T-helper 2 cell (primary cell): ENCODE data around the gene CARD9.
A peak's percentile ranks its signal among the peaks of the same experiment; 100 is the strongest.
"Not testable (repeated sequence)": the region's sequence is repeated elsewhere in the genome, so short reads cannot be mapped to it uniquely, and the experiment has no call there.

Experiments used
- DNase-seq, 5 experiments: peaks; one replicate each; pipeline versions ENCODE4 v3.0.0 to v3.0.0-alpha.2; 2012 to 2022

The CARD9 gene

DNA sequence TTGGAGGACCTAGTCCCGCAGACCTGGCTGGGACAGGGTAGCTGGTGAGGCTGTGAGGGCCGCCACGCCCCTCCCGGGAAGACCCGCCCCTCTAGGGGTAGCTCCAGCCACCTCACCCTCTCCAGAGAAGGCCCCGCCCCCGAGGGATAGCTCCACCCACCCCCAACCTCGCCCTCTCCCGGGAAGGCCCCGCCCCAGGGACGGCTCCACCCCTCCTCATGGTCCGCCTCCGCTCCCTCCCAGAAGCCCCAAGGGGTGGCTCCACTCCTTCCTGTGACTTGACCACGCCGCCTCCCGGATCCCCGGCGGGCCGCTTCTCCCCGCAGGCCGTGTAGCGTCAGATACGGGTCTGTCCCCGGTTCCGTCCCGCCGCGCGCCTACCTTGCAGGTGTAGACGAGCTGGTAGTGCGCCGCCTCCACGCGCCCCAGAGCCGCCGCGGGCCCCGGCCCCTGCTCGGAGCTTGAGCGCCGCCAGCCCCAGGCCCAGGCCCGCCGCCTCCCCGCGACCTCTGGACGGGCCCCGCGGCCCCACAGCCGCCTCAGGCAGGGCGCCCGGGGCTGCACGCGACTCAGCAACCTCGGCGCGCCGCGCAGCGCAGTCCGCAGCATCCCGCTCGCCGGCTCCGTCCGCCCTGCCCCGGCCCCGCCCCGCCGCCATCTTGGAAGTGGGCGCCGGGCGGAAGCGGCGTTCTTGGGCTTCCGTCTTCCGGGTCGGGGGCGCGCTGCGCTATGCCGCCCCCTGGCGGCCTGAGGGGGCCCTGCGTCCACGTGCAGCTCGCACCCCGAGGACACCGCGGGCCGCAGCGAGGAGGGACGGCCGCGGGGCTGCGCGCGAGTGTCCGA, 10.1 kb downstream of the CARD9 start, which contains the start of gene DNLZ:
Gene DNLZ, minus strand, starts transcription at position 639 of the 843 bp plus-strand sequence. Its CDS starts 30 bp downstream, at position 609.
- peak; percentile 81 to 92 (median 90) for DNase-seq

DNA sequence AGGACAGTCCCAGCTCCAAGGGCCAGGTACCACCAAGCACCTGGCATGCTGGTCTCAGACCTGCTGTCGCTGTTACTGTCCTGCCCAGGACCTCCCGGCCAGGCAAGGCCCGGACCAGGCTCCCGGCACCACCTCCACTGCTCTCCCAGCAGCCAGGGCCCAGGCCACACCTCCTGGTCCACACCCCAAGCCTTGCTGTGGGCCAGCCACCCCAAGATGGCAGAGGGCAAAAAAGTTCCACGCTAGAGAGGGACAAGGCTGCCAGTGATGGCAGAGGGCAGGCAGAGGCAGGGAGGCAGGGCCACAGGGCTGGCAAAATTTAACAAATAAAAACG, 11.1 kb downstream of the CARD9 start:
- DNase-seq: no peak

DNA sequence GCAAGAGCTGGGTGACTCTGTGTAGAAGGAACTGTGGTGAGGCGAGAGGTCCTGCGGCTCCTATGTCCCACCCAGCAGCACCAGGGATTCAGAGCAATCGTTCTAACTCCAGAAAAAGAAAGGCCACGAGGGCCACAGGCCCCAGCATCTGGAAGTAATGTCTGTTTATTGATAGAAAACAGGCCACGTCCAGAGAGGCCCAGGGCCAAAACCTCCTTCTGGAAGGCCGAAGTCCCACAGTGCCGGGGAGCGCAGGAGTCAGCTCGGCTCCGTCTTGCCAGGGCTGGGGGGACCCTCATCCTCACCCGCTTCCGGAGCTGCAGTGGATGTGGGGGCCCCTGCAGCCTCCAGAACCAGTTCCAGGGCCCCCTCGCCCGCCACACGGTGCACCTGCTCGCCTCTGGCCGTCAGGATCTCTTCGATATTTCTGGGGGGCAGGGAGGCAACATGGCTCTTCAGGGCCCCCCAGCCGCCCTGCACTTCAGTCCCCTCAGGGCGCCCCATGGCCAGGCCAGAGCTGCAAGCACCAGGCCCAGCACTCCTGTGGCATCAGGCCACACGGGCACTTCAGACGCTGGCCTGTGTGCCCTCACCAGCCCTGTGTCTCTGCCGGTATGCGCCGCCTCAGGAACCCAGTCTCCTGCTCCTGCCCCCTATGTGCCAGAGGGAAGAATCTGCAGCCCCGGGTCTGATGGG, 11.6 kb downstream of the CARD9 start:
- no peak for DNase-seq

DNA sequence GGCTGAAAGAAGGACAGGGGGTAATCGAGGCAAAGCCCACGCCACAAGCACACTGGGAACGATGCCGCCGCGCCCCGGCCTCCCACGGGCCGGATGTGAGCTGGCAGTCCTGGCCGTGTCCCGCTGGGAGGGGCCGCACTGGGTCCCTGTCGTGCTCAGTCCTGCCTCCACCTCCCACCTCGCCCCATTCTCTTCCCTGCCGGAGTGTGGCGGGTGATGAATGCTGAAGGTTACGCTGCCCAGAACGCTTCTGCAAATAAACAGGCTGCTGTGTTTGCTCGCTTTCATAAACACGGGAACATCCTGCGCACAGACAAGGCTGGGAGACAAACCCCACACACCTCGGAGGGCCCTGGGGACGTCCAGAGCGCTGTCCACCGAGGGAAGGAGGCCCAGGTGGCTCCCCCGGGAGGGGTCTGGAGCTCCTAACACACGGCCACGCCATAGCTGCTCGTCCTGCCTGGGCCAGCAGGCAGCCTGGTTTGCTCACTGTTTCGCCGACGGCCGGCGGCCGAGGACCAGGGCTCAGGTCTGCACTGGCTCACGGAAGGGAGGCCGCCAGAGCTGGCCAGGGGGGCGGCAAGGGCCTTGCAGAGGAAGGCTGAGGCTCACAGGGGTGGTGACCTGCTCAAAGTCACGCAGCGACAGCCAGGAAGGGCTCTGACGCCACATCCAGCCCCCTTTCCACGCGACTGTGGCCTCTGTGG, 12.3 kb downstream of the CARD9 start:
- no peak for DNase-seq

DNA sequence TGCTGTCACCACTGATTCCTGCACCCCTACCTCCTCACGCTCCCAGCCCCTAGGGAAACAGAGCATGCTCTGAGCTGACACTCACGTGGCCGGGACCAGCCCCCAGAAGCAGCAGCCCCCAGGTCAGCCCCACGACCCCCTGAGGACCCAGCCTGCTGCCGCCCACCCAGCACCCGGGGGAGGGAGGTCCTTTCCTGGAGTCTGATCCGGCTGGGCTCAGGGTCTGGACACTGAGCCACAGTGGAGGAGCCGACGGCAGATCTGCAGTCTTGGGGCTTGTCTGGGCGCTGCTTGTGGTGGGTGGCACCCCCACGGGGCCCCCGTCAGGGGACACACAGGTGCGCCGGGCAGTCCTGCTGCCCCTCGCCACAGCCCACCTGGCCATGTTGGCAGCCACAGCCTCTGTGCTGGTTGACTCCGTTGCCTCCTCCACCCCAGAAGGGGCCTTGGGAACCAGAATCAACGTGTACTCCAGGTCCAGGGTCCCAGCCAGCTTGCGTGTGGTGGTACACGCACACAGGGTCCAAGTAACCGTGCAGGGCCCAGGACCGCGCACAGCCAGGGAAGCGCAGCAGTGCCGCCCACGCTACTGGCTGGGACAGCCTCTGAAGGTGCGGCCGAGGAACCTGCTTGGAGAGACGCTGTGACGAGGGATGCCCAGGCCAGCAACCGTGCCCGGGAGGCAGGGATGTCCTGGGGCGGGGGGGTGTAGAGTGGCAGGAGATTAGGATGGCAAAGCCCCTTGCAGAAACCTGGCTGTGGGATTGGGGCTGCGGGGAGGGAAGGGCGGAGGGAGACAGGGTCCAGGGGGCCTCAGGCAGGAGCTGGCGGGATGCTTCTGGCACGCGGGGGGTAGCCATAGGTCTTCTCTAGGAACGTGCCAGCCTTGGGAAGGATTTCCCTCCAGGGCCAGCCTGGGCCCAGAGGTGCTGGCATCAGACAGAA, 13.4 kb downstream of the CARD9 start:
- no peak for DNase-seq

DNA sequence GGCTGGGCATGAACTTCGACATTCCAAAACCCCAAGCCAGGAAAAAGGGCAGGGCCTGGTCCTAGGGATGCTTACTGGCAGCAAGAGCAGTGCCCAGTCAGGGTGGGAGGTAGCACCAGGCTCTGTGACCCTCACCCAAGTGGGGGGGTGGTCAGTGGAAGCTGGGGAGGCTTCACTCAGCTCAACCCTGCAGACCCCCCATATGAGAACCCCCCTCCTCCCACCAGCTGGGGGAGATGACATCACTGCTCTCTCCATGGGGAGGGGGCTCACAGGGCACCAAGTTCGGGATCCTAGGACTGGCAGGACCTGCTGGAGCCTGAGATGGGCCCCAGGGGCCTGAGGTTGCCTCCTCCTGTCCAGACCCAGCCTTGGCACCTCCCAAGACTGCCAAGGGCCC, 14.6 kb downstream of the CARD9 start:
- DNase-seq: no peak

DNA sequence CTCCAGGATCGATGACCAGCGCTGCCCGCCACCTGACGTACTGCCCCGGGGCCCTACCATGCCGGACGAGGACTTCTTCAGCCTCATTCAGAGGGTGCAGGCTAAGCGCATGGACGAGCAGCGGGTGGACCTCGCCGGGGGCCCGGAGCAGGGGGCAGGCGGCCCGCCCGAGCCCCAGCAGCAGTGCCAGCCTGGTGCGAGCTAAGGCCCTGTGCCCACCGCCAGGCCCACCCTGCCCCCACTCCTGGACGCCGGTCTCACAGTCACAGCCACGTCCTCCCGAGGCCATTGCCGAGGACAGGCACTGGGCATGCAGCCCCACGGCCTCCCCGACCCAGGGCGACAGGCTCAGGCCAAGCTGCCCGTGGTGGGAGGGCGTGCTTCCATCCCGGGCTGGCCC, 15.5 kb downstream of the CARD9 start:
- DNase-seq: no peak

DNA sequence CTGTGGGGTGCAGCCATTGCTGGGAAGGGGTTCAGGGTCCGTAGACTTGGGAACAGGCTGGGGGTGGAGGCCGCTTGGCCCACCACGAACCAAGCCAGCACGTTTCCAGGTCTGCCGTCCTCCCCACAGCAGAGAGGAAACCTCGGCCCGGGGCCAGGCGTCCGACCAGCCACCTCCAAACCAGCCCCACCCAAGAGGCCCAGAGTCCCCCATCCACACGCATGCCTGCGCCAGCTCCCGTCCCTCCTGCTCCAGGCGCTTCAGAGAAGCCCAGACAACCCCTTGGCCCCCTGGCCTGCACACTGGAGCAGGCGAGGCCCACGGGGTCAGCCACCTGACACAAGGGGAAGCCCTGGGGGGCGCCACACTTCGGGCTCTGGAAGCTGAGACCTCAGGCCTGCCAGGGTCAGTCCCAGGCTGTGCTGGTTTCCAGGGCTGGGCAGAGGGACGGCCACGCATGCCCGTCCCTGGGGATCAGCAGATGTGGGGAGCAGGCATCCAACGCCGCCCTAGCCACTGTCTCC, 16.2 kb downstream of the CARD9 start:
- DNase-seq: no peak

DNA sequence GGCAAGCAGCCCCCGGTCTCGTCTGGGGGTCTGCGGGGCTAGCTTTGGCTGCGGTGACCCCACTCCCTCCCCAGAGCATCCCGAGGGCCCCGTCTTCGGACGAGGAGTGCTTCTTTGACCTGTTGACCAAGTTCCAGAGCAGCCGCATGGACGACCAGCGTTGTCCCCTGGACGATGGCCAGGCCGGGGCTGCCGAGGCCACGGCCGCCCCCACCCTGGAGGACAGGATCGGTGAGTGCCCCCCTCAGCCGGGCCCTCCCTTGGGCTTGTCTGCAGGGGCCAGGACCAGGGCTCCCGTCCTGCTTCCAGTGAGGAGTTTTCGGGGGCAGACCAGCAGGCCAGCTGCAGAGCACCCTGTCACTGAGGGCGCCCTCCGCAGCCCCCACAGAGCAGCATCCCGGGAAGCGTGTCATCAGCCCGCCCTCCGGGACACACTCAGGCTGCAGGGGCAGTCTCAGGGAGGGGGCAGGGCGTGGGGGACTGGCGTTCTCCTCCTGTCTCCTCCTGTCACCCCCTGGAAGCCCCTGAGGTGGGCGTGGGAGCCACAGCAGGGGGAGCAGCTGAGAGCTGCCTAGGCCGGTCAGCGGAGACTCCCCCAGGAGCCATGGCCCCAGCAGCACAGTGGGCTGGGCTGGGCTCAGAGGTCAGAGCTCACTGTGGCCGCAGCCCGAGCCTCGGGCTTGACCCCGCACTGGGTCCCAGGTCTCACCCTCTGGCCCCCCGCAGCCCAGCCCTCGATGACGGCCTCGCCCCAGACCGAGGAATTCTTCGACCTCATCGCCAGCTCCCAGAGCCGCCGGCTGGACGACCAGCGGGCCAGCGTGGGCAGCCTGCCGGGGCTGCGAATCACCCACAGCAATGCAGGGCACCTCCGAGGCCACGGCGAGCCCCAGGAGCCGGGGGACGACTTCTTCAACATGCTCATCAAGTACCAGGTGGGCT, 17.6 kb downstream of the CARD9 start:
- DNase-seq: no peak

DNA sequence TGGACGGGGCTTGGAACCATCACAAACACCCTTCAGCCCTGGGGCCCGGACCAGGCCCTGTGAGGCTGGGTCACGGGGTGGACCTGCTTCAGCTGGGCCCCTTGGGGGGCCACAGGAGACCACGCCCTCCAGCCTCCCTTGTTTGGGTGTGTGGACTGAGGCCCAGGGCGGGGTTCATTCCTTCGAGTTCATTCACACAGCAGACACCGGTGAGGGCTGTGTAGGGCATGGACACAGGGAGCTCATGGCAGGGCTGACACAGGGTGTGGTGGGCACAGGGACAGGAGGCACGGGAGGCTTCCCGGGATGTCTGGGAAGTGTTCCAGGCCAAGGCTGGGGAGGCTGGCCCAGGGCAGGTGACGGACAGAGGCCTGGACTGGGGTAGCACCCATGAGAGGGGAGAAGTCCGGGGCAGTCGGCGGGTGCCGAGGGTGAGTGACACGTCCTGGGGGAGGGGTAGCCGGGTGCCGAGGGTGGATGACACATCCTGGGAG, 18.8 kb downstream of the CARD9 start:
- no peak for DNase-seq

DNA sequence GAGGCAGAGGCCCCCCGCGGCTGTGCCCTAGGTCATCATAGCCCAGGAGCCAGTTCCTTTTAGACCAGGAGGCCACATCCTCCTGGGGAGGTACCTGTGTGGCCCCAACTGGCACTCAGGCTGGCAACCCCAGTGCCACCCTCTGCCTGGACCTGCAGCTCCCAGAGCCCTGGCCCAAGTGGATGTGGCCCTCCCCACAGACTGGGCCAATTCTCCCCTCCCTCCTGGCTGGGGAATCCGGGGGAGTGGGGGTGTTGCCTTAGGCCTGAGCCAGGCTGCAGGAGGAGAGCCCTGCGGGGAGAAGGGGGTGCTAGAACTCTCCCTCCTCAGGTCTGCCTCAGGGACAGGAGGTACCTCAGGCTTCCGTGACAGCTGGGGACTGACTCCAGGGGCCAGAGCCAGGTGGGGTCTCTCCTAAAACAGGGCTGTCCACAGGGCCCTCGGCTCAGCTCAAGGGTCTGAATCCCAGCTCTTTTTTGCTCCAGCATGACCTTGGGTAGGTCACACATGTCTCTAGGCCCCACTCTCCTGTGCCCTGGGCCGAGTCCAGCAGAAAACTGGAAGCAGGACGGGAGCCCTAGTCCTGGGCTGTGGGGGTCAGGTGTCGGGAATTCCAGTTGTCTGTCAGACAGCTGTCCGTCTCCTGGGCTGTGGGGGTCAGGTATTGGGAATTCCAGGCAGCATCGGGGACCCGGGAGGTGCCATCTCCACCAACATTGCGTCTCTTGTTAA, 19.5 kb downstream of the CARD9 start:
- no peak for DNase-seq

DNA sequence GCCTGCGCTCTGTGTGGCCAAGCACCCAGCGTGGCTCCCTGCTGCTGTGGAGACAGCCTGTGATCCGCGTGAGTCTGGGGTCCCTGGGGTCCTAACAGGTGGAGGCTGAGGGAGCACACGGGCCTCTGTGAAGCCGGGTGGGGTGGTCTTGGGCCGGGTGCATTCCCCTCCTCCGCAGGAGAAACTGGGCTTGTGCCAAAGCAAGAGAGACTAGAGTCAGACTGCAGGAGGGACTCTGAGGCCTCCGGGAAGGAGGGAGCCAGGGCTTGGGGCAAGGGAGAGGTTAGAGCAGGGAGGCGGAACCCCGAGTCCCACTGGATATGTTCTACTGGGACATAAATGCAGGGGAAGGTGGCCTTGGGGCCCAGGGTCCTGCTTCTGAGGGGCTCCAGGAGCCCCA, 20.4 kb downstream of the CARD9 start:
- no peak for DNase-seq

DNA sequence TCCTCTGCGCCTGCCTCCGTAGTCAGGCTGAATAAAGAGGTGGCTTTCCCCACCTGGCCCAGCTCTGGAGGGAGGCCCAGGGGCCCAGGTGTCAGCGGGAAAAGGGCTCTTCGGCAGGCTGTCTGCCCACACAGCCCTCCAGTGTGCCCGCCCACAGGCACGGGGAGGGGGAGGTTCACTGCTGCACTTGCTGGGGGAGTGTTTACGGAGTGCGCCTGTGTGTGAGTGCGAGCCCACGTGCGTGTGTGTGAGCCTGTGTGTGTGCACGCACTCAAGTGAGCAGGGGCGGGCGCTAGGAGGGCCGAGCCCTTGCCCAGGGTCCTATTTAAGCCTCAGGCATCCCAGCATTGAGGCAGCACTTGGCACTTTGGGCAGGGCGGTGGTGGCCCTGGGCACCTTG, 20.8 kb downstream of the CARD9 start:
- no peak for DNase-seq

DNA sequence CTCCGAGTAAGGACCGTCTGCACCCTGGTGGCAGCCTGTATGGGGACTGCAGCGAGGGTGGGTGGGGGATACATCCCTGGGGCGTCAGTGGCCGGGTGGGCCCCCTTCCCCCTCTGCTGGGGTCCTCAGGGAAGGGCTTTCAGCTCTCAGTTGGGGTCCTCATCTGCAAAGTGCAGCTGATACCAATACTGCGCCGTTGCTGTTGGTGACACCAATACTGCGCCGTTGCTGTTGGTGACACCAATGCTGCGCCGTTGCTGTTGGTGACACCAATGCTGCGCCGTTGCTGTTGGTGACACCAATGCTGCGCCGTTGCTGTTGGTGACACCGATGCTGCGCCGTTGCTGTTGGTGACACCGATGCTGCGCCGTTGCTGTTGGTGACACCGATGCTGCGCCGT, 21.6 kb downstream of the CARD9 start:
- DNase-seq: not testable (repeated sequence)

DNA sequence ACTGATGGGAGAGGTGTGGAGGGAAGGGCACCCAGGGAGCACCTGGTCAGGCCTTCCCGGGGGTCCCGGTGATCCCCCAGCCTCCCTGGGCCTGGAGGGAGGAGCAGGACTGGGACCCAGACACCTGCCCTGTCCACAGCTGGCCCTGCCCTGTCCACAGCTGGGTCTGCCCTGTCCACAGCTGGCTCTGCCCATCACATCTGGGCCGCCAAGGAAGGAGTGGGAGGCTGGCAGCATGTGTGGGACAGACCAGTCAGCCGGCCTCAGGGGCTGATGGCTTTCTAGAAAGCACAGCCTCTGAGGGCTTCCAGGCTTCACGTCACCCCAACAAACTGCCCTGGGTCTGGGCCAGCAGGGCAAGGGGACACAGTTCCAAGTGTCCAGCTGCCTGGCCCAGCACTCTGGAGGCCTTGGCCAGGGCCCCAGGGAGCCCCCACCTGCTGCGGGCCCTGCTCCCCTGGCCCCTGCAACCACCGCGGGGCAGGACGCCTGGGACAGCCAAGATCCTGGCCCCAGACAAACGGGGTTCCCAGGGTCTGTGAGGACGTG, 22.1 kb downstream of the CARD9 start:
- DNase-seq: no peak

DNA sequence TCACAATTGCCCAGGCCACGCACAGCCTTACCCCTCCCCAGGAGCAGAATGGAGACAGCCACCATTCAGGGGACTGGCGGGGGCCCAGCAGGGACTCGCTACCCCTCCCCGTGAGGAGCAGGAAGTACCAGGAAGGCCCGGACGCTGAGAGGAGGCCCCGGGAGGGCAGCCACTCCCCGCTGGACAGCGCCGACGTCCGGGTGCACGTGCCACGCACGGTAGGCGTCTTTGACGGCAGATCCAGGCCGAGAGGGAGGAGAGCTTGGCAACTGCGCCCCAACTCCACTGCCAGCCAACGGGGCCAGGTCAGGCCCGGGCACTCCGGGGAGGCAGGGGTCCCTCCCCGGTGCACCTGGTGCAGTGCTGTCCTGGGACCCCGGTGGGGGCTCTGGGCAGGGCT, 23.9 kb downstream of the CARD9 start:
- no peak for DNase-seq

DNA sequence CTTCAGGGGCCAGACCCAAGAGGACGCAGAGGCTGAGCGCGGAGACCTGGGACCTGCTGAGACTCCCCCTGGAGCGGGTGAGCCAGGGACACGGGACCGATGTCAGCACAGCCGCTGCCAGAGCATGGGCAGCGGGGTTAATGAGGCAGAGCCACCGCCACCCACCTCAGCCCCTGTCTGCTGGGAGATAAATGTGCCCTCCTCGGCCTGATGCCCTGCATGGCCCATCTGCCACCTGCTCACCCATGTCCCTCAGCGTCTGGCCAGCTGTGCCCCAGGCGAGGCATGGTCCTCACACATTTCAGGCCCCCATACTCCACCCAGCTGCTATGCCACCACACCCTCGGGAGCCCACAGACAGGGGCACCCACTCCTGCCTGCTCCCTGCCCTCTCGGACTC, 24.8 kb downstream of the CARD9 start:
- no peak for DNase-seq

DNA sequence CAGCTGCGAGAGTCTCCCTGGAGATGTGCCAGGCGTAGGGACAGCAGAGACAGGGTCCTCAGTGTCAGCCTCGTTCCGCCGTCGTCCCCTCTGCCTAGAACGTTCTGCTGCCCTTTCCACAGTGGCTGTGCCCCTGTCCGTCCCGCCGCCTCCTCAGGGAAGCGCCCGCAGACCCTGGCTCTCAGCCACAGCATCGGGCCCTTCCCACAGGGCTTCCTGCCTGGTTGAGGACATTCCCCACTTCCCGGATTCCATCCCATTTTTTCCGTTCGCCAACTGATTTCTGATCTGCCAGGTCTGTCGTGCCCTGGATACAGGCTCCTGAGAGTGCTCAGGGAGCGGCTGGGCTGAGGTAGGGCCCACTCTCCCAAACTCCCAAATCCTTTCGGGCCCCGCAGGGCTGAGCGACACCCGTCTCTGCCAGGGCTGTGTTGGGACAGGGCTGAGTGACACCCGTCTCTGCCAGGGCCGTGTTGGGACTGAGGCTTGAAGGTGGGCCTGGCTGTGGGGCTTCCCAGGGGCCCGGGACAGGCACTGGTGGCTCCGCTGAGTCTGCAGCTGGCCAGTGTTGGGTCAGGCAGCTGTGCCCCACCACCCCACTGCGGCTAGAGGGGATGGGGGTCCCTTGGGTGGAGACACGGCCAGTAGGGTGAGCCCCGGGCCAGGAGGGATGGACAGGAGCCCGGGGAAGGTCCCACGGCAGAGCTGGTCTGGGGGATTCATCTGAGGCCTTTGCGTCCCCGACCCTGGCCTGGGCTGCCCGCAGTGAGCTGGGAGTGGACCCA, 25.8 kb downstream of the CARD9 start:
- no peak for DNase-seq

DNA sequence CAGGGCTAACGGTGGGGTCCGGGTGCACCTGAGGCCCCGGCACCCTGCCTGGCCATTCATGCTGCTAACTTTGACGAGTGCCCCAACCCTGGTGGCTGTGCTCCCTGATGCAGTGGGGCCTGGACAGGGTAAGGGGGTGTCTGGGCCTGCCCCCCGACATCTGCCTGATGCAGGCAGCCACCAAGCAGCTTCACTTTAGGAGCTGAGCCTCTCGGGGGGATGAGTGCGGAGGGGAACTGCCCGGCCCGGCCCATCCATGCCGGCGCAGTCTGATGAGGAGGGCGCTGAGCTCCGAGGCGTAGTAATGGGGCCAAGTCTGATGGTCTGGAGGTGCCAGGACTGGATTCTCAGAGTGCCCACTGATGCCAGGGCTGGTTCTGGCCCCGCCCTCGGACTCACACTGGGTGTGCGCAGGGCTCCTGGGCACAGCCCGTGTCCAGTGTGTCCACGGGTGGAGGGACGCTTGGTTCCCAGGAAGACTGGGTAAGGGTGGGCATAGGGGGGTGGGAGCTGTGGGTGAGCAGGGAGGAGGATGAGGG, 26.5 kb downstream of the CARD9 start:
- no peak for DNase-seq
